ENCODE data around the gene ACLY. TPM values are rescaled to one million over a fixed set of nuclear protein-coding genes. Genes with fewer than 3 reads are reported as not detected.

ACLY gene
- total and polyA plus RNA-seq, 2 of the 13 experiments (the other 11 are each of a cell fraction or from before 2014, with no cell fraction given): 111 to 218 TPM

GRCh38 chr17:41935641-41936040 lies 16.9 kb upstream of the ACLY start:
- Histone ChIP-seq H3K4me2 (ENCODE audit: low read depth, low read length) (no peak overlapping the region), H3K9ac (ENCODE audit: insufficient read depth, low read depth, low read length) (no peak overlapping the region), H3K4me1 (ENCODE audit: insufficient read depth, low read length) (peaks cover 38% of the 10 kb centered on the region), H3K4me3 (replicated peaks in 1 of 3; ENCODE audit: insufficient read depth in 1 of 3, low read depth in 2 of 3, low read length in 3 of 3) (no peak overlapping the region), H3K27ac (ENCODE audit: extremely low read length, insufficient read depth, low read length) (no peak overlapping the region), H3K79me2 (ENCODE audit: insufficient read depth, low read length) (no peaks in the 10 kb centered on the region), H3K9me3 (ENCODE audit: low read length) (no peaks in the 10 kb centered on the region), H4K20me1 (ENCODE audit: insufficient read depth, low read length) (no peaks in the 10 kb centered on the region), H3K36me3 (replicated peaks in 1 of 2; ENCODE audit: control insufficient read depth in 1 of 2, insufficient read depth in 2 of 2, low read length in 2 of 2) (no peaks in the 10 kb centered on the region), H2AFZ (ENCODE audit: low read length) (no peak overlapping the region), H3K27me3 (ENCODE audit: control insufficient read depth in 1 of 2, insufficient read depth in 2 of 2, low read length in 2 of 2) (no peaks in the 10 kb centered on the region)
- DNase-seq (ENCODE audit: low spot score) (no peak), FAIRE-seq (no peak), ATAC-seq (no peak)
- no peak for TF ChIP-seq SRF (IDR thresholded peaks at IDR 0.05; ENCODE audit: low read depth, low read length)
- TF ChIP-seq ZNF382 (CRISPR knock-in tag; IDR thresholded peaks at IDR 0.05; ENCODE audit: borderline replicate concordance): no peak
- TF ChIP-seq NCOA2 (CRISPR knock-in tag; IDR thresholded peaks at IDR 0.05): no peak
- TF ChIP-seq SALL2 (CRISPR knock-in tag; IDR thresholded peaks at IDR 0.05): no peak
- in situ Hi-C loops (cut with HindIII; ENCODE audit: extremely low pct_ligation_motif_present, low pct_unique_long_range_greater_than_20kb) (no loop called here), intact Hi-C loops (cut with micrococcal nuclease; ENCODE audit: unreplicated experiment) (no loop called here)
- ChIA-PET POLR2A (no interaction called here), CTCF (ENCODE audit: low intra/inter-chr PET ratio, low total read pairs) (no interaction called here)
- BruUV-seq (replicated peaks): no TSS peak
- WGBS (ENCODE audit: low lambda C conversion rate): 96% methylated on average over 5 of the region's 6 CpGs

DNA sequence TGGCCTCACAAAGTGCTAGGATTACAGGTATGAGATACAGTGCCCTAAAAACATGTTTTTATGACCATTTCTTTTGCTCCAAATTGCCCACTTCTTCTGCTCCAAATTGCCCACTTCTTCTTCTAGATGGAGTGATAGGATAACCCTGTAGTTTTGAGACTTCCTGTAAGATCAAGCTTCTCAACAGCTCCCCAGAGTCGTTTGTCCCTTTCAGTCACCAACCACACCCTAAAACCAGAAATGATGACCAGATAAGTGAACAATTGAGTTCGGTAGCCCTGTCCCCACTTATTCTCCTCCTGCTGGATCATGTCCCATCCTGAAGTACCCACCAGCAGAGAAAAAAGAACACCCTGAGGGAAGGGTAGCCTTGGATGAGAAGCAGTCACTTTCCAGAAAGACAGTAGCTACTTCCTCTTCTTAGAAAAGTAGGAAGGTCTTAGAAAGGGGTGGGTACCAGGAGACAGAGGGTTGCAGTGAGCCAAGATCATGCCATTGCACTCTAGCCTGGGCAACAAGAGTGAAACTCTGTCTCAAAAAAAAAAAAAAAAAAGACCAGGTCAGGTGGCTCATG lies 14.2 kb upstream of the ACLY start:
- in situ Hi-C loops (cut with HindIII; ENCODE audit: extremely low pct_ligation_motif_present, low pct_unique_long_range_greater_than_20kb): no loop called here
- H3K4me1 ChIP-seq (ENCODE audit: insufficient read depth, low read length): peaks cover 42% of the 10 kb centered on the region
- no peak overlapping the region for H3K4me3 ChIP-seq (replicated peaks in 1 of 3; ENCODE audit: insufficient read depth in 1 of 3, low read depth in 2 of 3, low read length in 3 of 3)
- H3K27ac ChIP-seq (ENCODE audit: extremely low read length, insufficient read depth, low read length): no peak overlapping the region
- FAIRE-seq (no peak), ATAC-seq (no peak), DNase-seq (ENCODE audit: low spot score) (no peak)
- H3K79me2 ChIP-seq (ENCODE audit: insufficient read depth, low read length): peaks cover 3% of the 10 kb centered on the region
- no peaks in the 10 kb centered on the region for H3K36me3 ChIP-seq (replicated peaks in 1 of 2; ENCODE audit: control insufficient read depth in 1 of 2, insufficient read depth in 2 of 2, low read length in 2 of 2)
- no peaks in the 10 kb centered on the region for H3K9me3 ChIP-seq (ENCODE audit: low read length)
- H4K20me1 ChIP-seq (ENCODE audit: insufficient read depth, low read length): no peaks in the 10 kb centered on the region
- H2AFZ ChIP-seq (ENCODE audit: low read length): no peak overlapping the region
- BruUV-seq (replicated peaks): no TSS peak
- CTCF ChIA-PET (ENCODE audit: low intra/inter-chr PET ratio, low total read pairs): no interaction called here
- 23% methylated on average over 2 of the region's 2 CpGs for WGBS (ENCODE audit: low lambda C conversion rate)
- no peak overlapping the region for H3K9ac ChIP-seq (ENCODE audit: insufficient read depth, low read depth, low read length)
- POLR2A ChIA-PET: interaction anchor here (0.6 to 1.0 kb wide), 2 partner anchors 27 to 68 kb away, joined by 3 to 4 read pairs; partner anchors contain the start of gene KLHL11
- no peaks in the 10 kb centered on the region for H3K27me3 ChIP-seq (ENCODE audit: control insufficient read depth in 1 of 2, insufficient read depth in 2 of 2, low read length in 2 of 2)
- intact Hi-C loops (cut with micrococcal nuclease; ENCODE audit: unreplicated experiment): no loop called here
- H3K4me2 ChIP-seq (ENCODE audit: low read depth, low read length): no peak overlapping the region
- no peak for TF ChIP-seq HNRNPL (IDR thresholded peaks at IDR 0.05; ENCODE audit: low read depth, low read length)
- TF ChIP-seq PAX8 (CRISPR knock-in tag; IDR thresholded peaks at IDR 0.05; ENCODE audit: borderline replicate concordance): no peak
- no peak for TF ChIP-seq THRA (CRISPR knock-in tag; IDR thresholded peaks at IDR 0.05; ENCODE audit: borderline replicate concordance)
- TF ChIP-seq, protein P1, sequence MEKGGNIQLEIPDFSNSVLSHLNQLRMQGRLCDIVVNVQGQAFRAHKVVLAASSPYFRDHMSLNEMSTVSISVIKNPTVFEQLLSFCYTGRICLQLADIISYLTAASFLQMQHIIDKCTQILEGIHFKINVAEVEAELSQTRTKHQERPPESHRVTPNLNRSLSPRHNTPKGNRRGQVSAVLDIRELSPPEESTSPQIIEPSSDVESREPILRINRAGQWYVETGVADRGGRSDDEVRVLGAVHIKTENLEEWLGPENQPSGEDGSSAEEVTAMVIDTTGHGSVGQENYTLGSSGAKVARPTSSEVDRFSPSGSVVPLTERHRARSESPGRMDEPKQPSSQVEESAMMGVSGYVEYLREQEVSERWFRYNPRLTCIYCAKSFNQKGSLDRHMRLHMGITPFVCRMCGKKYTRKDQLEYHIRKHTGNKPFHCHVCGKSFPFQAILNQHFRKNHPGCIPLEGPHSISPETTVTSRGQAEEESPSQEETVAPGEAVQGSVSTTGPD (CRISPR knock-in tag; IDR thresholded peaks at IDR 0.05): no peak
- TF ChIP-seq, protein P2, sequence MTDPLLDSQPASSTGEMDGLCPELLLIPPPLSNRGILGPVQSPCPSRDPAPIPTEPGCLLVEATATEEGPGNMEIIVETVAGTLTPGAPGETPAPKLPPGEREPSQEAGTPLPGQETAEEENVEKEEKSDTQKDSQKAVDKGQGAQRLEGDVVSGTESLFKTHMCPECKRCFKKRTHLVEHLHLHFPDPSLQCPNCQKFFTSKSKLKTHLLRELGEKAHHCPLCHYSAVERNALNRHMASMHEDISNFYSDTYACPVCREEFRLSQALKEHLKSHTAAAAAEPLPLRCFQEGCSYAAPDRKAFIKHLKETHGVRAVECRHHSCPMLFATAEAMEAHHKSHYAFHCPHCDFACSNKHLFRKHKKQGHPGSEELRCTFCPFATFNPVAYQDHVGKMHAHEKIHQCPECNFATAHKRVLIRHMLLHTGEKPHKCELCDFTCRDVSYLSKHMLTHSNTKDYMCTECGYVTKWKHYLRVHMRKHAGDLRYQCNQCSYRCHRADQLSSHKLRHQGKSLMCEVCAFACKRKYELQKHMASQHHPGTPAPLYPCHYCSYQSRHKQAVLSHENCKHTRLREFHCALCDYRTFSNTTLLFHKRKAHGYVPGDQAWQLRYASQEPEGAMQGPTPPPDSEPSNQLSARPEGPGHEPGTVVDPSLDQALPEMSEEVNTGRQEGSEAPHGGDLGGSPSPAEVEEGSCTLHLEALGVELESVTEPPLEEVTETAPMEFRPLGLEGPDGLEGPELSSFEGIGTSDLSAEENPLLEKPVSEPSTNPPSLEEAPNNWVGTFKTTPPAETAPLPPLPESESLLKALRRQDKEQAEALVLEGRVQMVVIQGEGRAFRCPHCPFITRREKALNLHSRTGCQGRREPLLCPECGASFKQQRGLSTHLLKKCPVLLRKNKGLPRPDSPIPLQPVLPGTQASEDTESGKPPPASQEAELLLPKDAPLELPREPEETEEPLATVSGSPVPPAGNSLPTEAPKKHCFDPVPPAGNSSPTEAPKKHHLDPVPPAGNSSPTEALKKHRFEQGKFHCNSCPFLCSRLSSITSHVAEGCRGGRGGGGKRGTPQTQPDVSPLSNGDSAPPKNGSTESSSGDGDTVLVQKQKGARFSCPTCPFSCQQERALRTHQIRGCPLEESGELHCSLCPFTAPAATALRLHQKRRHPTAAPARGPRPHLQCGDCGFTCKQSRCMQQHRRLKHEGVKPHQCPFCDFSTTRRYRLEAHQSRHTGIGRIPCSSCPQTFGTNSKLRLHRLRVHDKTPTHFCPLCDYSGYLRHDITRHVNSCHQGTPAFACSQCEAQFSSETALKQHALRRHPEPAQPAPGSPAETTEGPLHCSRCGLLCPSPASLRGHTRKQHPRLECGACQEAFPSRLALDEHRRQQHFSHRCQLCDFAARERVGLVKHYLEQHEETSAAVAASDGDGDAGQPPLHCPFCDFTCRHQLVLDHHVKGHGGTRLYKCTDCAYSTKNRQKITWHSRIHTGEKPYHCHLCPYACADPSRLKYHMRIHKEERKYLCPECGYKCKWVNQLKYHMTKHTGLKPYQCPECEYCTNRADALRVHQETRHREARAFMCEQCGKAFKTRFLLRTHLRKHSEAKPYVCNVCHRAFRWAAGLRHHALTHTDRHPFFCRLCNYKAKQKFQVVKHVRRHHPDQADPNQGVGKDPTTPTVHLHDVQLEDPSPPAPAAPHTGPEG (CRISPR knock-in tag; IDR thresholded peaks at IDR 0.05): no peak

All from HepG2 (cell line).